MV-4-11 (cell line): Measurements from ENCODE around the gene NUDT22.

Experiments used
- DNase-seq: peaks from one replicate; lab custom pipeline; 2025; lab: John Stamatoyannopoulos, UW

NUDT22 gene

GRCh38 chr11:64206457-64207255 lies 19.4 kb upstream of the NUDT22 start, which contains the start of gene FERMT3:
FERMT3 (plus strand) TSS chr11:64206721; CDS start chr11:64207365, 644 bp downstream.
- DNase-seq, result peak; percentile 81

DNA sequence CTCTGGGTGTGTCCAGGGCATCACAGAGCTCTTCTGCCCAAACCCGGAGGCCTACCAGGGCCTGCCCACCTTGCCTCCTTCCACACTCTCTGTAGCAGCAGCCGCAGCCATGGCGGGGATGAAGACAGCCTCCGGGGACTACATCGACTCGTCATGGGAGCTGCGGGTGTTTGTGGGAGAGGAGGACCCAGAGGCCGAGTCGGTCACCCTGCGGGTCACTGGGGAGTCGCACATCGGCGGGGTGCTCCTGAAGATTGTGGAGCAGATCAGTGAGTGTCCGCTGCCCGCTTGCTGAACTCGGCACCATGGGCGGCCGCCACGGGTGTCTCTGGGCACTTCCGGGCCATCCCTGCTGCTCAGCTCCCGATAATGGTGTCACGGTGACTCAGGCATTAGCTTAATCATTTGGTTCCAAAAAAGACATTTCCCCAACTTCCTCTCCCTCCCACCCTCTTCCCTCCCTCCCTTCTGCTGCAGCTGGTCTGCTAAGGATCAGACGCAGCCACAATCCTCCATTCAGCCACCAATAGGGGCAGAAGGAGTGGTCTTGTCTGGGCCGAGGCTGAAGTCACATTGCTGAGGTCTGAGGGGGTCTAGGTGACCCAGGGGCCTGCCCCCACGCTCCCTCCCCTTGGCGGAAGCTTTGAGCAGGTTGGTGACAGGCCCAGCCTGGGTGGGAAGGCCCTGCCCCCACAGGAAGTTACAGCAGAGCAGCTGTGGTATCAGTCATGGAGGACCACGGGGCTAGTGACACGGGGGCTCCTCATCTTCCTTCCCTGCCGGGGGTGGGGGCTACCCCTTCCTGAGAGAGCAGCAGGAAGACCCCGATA lies 18.6 kb upstream of the NUDT22 start:
- DNase-seq, result peak; percentile 92

DNA sequence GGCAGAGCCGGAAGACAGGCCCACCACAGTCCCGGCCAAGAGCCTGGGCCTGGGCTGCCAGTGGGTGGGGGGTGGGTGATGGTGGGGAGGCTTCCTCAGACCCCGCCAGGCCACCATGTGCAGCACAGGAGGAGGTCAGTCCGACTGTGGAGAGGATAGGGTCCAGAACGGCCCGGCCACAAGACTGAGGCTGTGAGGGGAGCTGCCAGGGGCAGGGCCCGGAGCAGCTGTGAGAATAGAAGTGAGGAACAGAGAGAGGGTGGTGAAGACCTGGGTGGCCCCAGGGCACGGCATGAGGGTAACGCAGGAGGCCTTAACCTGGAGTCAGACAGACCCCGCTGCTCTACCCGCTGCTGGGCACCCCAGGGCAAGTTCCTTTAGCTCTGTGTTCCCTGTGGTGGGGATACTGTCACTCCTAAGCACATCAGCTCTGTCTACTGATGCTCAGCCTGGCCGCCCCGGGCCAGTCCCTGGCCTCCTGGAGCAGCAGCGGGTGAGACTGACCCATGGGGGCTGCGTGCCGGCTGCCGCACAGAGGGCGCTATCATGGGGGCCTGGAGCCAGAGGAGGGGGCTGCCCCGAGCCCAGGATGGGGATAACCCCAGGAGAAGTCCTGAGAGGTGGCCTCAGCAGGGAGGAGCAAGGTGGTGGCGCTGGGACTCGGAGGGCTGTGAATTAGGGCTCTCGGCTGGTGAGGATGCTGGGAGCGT lies 17.8 kb upstream of the NUDT22 start:
- no peak for DNase-seq

DNA sequence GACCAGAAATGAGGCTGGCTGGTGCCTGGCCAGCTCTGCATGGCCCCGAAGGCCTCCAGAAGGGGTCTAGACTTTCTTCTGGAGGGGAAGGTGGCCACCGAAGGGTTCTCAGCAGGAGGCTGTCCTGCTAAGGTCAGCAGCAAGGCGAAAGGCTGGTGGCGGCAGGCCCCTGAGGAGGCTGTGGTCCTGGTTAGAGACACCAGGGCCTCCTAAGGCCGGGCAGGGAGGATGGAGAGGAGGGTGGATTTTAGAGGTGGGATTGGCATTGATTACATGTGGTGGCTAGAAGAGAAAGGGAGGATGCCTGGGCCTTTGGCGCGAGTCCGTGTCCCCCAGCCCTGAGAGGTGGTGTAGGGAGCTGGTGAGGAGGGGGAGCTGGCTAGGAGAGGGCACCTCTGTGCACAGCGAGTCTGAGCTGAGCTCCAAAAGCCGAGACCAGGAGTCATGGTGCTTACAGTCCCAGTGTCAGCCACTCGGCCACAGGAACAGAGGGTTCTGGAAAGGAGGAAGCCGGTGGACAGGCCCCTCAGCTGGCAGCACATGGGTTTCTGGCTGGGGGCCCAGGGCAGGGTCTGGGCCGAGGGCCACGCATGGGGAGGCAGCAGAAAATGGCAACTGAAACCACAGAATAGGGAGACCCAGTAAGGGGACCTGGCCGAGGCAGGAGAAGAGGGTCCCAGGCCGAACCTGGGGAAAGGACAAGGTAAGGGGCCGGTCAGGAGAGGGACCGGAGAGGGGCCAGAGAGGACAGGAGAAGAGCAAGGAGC lies 17.1 kb upstream of the NUDT22 start:
- DNase-seq, result no peak

DNA sequence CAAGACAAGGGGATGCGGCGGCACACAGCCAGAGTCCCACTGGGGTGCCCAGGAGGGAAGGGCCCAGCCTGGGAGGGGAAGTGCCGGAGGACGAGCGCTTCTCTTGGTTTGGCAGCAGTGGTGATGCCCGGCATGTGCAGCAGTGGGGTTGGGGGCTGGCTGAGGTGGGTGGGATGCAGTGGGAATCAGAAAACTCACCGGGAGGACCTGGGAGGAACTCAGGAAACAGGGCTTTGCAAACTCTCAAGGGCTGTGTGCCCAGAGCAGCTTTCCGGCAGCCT lies 16.6 kb upstream of the NUDT22 start:
- no peak for DNase-seq

- DNase-seq, result no peak
Measured at GRCh38 chr11:64210301-64211020, 15.6 kb upstream of the NUDT22 start.

DNA sequence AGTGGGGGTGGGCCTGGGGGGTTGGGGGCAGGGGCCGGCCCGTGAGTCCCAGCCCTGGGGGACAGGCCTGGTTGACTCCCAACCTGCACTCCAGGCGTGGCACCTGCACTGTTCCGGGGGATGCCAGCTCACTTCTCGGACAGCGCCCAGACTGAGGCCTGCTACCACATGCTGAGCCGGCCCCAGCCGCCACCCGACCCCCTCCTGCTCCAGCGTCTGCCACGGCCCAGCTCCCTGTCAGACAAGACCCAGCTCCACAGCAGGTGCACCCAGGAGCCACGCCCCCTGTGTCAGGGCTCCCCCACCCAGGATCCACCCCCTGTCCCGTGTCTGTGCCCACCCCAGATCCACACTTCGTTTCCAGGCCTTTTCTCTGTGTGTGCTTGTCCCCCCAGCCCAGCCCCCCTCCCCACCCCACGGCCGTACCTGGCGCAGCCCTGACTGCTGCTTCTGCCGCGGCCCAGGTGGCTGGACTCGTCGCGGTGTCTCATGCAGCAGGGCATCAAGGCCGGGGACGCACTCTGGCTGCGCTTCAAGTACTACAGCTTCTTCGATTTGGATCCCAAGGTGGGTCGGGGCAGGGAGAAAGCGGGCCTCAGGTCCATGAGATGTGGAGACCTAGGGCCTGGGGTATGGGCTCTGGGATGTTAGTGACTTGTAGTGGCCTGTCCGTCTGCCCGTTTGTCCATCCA lies 14.7 kb upstream of the NUDT22 start:
- DNase-seq, result no peak

GRCh38 chr11:64216879-64217278 lies 9.2 kb upstream of the NUDT22 start:
- DNase-seq, result no peak

DNA sequence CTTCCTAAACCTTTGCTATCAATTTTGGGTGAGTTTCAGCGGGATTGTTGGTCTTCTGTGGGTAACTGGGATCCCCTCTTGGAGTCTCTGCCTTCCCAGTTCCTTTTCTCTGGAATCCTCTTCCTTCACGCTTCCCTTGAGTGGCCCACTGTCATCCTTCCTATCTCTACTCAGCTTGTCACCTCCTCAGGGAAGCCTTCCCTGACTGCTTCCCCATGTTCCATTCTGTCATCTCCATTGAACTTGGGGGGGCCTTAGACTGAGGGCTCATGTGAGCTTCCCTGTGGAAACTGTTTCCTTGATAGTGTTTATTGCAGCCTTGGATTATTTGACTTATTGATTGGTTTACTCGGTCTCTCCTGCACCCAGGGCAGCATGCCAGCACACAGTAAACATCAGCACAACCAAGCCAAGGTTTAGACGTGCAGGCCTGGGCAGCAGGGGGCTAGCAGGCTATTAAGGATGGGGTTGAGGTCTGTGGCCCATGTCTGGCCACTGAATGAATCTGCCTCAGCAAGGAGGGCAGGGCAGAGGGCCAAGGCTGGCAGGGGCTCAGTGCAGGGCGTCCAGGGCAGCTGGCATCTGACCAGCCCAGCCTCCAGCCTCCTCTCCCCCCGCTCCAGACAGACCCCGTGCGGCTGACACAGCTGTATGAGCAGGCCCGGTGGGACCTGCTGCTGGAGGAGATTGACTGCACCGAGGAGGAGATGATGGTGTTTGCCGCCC lies 7.3 kb upstream of the NUDT22 start:
- DNase-seq, result no peak

GRCh38 chr11:64219354-64219684 lies 6.8 kb upstream of the NUDT22 start:
- DNase-seq, result no peak

DNA sequence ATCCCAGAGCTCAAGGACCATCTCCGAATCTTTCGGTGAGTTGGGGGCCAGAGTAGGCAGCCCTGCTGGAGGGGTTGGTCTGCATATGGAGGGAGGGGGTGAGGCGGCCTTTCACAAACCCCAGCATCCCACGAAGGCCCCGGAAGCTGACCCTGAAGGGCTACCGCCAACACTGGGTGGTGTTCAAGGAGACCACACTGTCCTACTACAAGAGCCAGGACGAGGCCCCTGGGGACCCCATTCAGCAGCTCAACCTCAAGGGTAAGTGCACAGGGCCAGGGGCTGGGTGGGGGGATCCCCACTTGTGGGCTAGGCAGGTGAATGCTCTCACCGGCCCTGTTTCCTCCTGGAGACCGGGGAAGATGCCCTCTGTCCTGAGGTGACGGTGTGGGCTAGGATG lies 6.3 kb upstream of the NUDT22 start:
- DNase-seq, result no peak

GRCh38 chr11:64220271-64220670 lies 5.8 kb upstream of the NUDT22 start:
- no peak for DNase-seq

GRCh38 chr11:64220798-64221197 lies 5.3 kb upstream of the NUDT22 start:
- DNase-seq, result no peak

DNA sequence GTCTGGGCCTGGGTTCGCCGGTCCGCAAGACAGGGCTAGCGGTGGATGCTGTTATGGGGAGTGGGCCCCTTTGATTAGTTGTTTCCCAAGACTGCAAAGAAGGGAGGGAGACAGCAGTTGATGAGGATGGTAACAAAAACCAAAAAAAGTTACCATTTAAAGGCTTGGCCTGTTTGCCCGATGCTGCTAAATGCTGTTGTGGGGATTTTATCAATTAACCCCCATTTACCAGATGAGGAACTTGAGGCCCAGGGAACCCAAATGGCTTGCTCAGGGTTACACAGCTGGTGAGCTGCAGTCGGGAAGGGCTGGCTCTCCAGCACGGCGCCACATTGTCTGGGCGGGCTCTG lies 3.4 kb upstream of the NUDT22 start:
- no peak for DNase-seq

DNA sequence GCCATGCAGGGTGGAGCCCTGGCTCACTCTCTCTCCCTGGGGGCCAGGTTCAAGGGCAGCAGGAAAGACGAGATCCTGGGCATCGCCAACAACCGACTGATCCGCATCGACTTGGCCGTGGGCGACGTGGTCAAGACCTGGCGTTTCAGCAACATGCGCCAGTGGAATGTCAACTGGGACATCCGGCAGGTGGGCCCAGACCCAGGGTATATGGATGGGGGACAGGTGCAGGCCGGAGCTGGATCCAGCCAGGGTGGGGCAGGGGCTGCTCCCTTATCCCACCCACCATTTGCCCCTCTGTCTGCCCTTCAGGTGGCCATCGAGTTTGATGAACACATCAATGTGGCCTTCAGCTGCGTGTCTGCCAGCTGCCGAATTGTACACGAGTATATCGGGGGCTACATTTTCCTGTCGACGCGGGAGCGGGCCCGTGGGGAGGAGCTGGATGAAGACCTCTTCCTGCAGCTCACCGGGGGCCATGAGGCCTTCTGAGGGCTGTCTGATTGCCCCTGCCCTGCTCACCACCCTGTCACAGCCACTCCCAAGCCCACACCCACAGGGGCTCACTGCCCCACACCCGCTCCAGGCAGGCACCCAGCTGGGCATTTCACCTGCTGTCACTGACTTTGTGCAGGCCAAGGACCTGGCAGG lies 2.9 kb upstream of the NUDT22 start:
- DNase-seq, result no peak

GRCh38 chr11:64224151-64224890 lies 1.8 kb upstream of the NUDT22 start:
- no peak for DNase-seq

- DNase-seq, result no peak
Measured at GRCh38 chr11:64224891-64225607, 1.0 kb upstream of the NUDT22 start.

DNA sequence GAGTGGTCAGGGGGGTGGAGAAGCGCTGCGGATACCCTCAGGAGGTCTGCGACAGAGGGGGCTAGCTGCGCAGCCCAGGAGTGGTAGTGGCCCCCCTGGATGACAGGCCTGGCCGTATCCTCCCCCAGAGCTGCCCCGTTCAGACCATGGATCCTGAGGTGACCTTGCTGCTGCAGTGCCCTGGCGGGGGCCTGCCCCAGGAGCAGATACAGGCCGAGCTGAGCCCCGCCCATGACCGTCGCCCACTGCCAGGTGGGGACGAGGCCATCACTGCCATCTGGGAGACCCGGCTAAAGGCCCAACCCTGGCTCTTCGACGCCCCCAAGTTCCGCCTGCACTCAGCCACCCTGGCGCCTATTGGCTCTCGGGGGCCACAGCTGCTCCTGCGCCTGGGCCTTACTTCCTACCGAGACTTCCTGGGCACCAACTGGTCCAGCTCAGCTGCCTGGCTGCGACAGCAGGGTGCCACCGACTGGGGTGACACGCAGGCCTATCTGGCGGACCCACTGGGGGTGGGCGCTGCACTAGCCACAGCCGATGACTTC lies 505 bp downstream of the NUDT22 start:
- DNase-seq, result peak; percentile 81
